Dendritic cell treated with granulocyte-macrophage colony-stimulating factor and Interleukin-4, amounts not matched to agents 40 ng/mL and 50 ng/mL, for 4 days (primary cell): Measurements from ENCODE around the gene ANKRD28.
"Not testable (repeated sequence)": the region's sequence is repeated elsewhere in the genome, so short reads cannot be mapped to it uniquely, and the experiment has no call there.

ENCODE experiments used
- H3K27ac Mint-ChIP-seq: one replicate; pipeline ENCODE4 v1.8.0; 2022; ENCODE audit warnings: mild to moderate bottlenecking, mixed read lengths
- H3K27me3 Mint-ChIP-seq: one replicate; pipeline ENCODE4 v1.8.0; 2022; ENCODE audit warnings: mild to moderate bottlenecking, mixed read lengths
- H3K36me3 Mint-ChIP-seq: one replicate; pipeline ENCODE4 v1.8.0; 2022; ENCODE audit warnings: low read depth, mixed read lengths
- H3K4me1 Mint-ChIP-seq: one replicate; pipeline ENCODE4 v1.8.0; 2022; ENCODE audit warnings: low read depth, mixed read lengths
- H3K4me3 Mint-ChIP-seq: one replicate; pipeline ENCODE4 v1.8.0; 2022; ENCODE audit warnings: mild to moderate bottlenecking, moderate library complexity, mixed read lengths
- H3K9me3 Mint-ChIP-seq: one replicate; pipeline ENCODE4 v1.8.0; 2022; ENCODE audit warnings: mixed read lengths
- intact Hi-C: fragments of 100-400 bp; cut with micrococcal nuclease; formaldehyde crosslinking; loops from one replicate; pipeline ENCODE4 v1.15.0; 2022

The ANKRD28 gene

GRCh38 chr3:15778332-15778858, 19.4 kb downstream of the ANKRD28 start:
- H3K9me3 Mint-ChIP-seq: no peaks in the 10 kb centered on the region
- intact Hi-C loops: no loop called here
- H3K4me3 Mint-ChIP-seq: no peak overlapping the region
- no peaks in the 10 kb centered on the region for H3K27me3 Mint-ChIP-seq
- no peaks in the 10 kb centered on the region for H3K36me3 Mint-ChIP-seq
- H3K27ac Mint-ChIP-seq: no peak overlapping the region
- peaks cover 6% of the 10 kb centered on the region for H3K4me1 Mint-ChIP-seq

GRCh38 chr3:15774931-15775560, 22.7 kb downstream of the ANKRD28 start:
- H3K27ac Mint-ChIP-seq, H3K27me3 Mint-ChIP-seq, H3K36me3 Mint-ChIP-seq, intact Hi-C loops, H3K9me3 Mint-ChIP-seq, H3K4me1 Mint-ChIP-seq, H3K4me3 Mint-ChIP-seq: not testable (repeated sequence)

GRCh38 chr3:15771444-15771843, 26.3 kb downstream of the ANKRD28 start:
- Mint-ChIP-seq H3K4me3 (no peak overlapping the region), H3K4me1 (peaks cover 15% of the 10 kb centered on the region), H3K36me3 (no peaks in the 10 kb centered on the region), H3K27me3 (no peaks in the 10 kb centered on the region), H3K27ac (no peak overlapping the region), H3K9me3 (no peaks in the 10 kb centered on the region)
- intact Hi-C loops: no loop called here

- Mint-ChIP-seq H3K27me3 (no peaks in the 10 kb centered on the region), H3K4me3 (no peak overlapping the region), H3K9me3 (no peaks in the 10 kb centered on the region), H3K27ac (no peak overlapping the region), H3K36me3 (no peaks in the 10 kb centered on the region), H3K4me1 (peaks cover 15% of the 10 kb centered on the region)
- intact Hi-C loops: no loop called here
Observed at GRCh38 chr3:15769256-15769915, 28.4 kb downstream of the ANKRD28 start.

- H3K27me3 Mint-ChIP-seq: no peaks in the 10 kb centered on the region
Observed at GRCh38 chr3:15768421-15769255, 29.1 kb downstream of the ANKRD28 start.

GRCh38 chr3:15766406-15766805, 31.4 kb downstream of the ANKRD28 start:
- intact Hi-C loops: no loop called here
- no peaks in the 10 kb centered on the region for H3K36me3 Mint-ChIP-seq
- no peaks in the 10 kb centered on the region for H3K9me3 Mint-ChIP-seq
- no peak overlapping the region for H3K4me3 Mint-ChIP-seq
- H3K27me3 Mint-ChIP-seq: no peaks in the 10 kb centered on the region
- peaks cover 11% of the 10 kb centered on the region for H3K4me1 Mint-ChIP-seq
- H3K27ac Mint-ChIP-seq: no peak overlapping the region

More at GRCh38 chr3:15768421-15769255, 29.1 kb downstream of the ANKRD28 start:
- Mint-ChIP-seq H3K4me1 (peaks cover 15% of the 10 kb centered on the region), H3K27ac (no peak overlapping the region), H3K4me3 (no peak overlapping the region), H3K9me3 (no peaks in the 10 kb centered on the region), H3K36me3 (no peaks in the 10 kb centered on the region)
- intact Hi-C loops: no loop called here

- Mint-ChIP-seq H3K9me3 (no peaks in the 10 kb centered on the region), H3K4me3 (no peak overlapping the region), H3K27me3 (no peaks in the 10 kb centered on the region), H3K27ac (no peak overlapping the region), H3K4me1 (peaks cover 3% of the 10 kb centered on the region), H3K36me3 (no peaks in the 10 kb centered on the region)
- intact Hi-C loops: no loop called here
Observed at GRCh38 chr3:15758295-15758694, 39.5 kb downstream of the ANKRD28 start.

GRCh38 chr3:15757824-15758223, 40.0 kb downstream of the ANKRD28 start:
- H3K27me3 Mint-ChIP-seq: no peaks in the 10 kb centered on the region
- H3K9me3 Mint-ChIP-seq: no peaks in the 10 kb centered on the region
- no peak overlapping the region for H3K27ac Mint-ChIP-seq
- H3K36me3 Mint-ChIP-seq: no peaks in the 10 kb centered on the region
- no peak overlapping the region for H3K4me3 Mint-ChIP-seq
- H3K4me1 Mint-ChIP-seq: peaks cover 3% of the 10 kb centered on the region
- intact Hi-C loops: no loop called here

GRCh38 chr3:15756505-15756904, 41.3 kb downstream of the ANKRD28 start:
- no peak overlapping the region for H3K27ac Mint-ChIP-seq
- no peaks in the 10 kb centered on the region for H3K4me1 Mint-ChIP-seq
- no peak overlapping the region for H3K4me3 Mint-ChIP-seq
- H3K36me3 Mint-ChIP-seq: no peaks in the 10 kb centered on the region
- no peaks in the 10 kb centered on the region for H3K27me3 Mint-ChIP-seq
- H3K9me3 Mint-ChIP-seq: no peaks in the 10 kb centered on the region
- intact Hi-C loops: no loop called here

GRCh38 chr3:15755780-15756179, 42.0 kb downstream of the ANKRD28 start:
- H3K27me3 Mint-ChIP-seq: no peaks in the 10 kb centered on the region
- H3K4me3 Mint-ChIP-seq: no peak overlapping the region
- intact Hi-C loops: no loop called here
- no peaks in the 10 kb centered on the region for H3K4me1 Mint-ChIP-seq
- no peak overlapping the region for H3K27ac Mint-ChIP-seq
- H3K9me3 Mint-ChIP-seq: no peaks in the 10 kb centered on the region
- H3K36me3 Mint-ChIP-seq: no peaks in the 10 kb centered on the region

GRCh38 chr3:15755181-15755580, 42.6 kb downstream of the ANKRD28 start:
- H3K4me3 Mint-ChIP-seq: no peak overlapping the region
- no peak overlapping the region for H3K27ac Mint-ChIP-seq
- no peaks in the 10 kb centered on the region for H3K27me3 Mint-ChIP-seq
- H3K36me3 Mint-ChIP-seq: no peaks in the 10 kb centered on the region
- H3K9me3 Mint-ChIP-seq: no peaks in the 10 kb centered on the region
- no peaks in the 10 kb centered on the region for H3K4me1 Mint-ChIP-seq
- intact Hi-C loops: no loop called here

GRCh38 chr3:15754047-15754446, 43.7 kb downstream of the ANKRD28 start:
- no peak overlapping the region for H3K4me3 Mint-ChIP-seq
- no peak overlapping the region for H3K27ac Mint-ChIP-seq
- H3K36me3 Mint-ChIP-seq: peaks cover 7% of the 10 kb centered on the region
- intact Hi-C loops: no loop called here
- no peaks in the 10 kb centered on the region for H3K4me1 Mint-ChIP-seq
- H3K9me3 Mint-ChIP-seq: peaks cover 8% of the 10 kb centered on the region
- H3K27me3 Mint-ChIP-seq: no peaks in the 10 kb centered on the region

- H3K4me3 Mint-ChIP-seq: no peak overlapping the region
- no peaks in the 10 kb centered on the region for H3K27me3 Mint-ChIP-seq
- H3K36me3 Mint-ChIP-seq: peaks cover 7% of the 10 kb centered on the region
- no peak overlapping the region for H3K27ac Mint-ChIP-seq
- H3K9me3 Mint-ChIP-seq: peaks cover 8% of the 10 kb centered on the region
- H3K4me1 Mint-ChIP-seq: no peaks in the 10 kb centered on the region
- intact Hi-C loops: no loop called here
Observed at GRCh38 chr3:15753056-15753710, 44.6 kb downstream of the ANKRD28 start.

- Mint-ChIP-seq H3K9me3 (peaks cover 8% of the 10 kb centered on the region), H3K4me3 (no peak overlapping the region), H3K27ac (no peak overlapping the region), H3K36me3 (peaks cover 7% of the 10 kb centered on the region), H3K4me1 (no peaks in the 10 kb centered on the region), H3K27me3 (no peaks in the 10 kb centered on the region)
- intact Hi-C loops: no loop called here
Observed at GRCh38 chr3:15750879-15751278, 46.9 kb downstream of the ANKRD28 start.
